SJSA1 (cell line): Measurements from ENCODE around the gene KCNJ14. TPM values are rescaled to one million over a fixed set of nuclear protein-coding genes. Genes with fewer than 3 reads are reported as not detected.
A peak's percentile ranks its signal among the peaks of the same experiment; 100 is the strongest.
"Not testable (repeated sequence)": the region's sequence is repeated elsewhere in the genome, so short reads cannot be mapped to it uniquely, and the experiment has no call there.

Source experiments
- DNase-seq, 2 experiments: peaks; one replicate each; pipeline ENCODE4 v3.0.0-alpha.2; 2015 to 2020; ENCODE audit warnings: low spot score in 2 of 2, low read depth in 1 of 2
- H3K27ac ChIP-seq: fragments of 250-450 bp; sonication (Bioruptor Pico); 2 replicates; pipeline ENCODE4 v1.5.1; 2020; ENCODE audit warnings: mild to moderate bottlenecking, moderate library complexity
- H3K27me3 ChIP-seq: fragments of 250-450 bp; sonication (Bioruptor Pico); replicated peaks from 2 replicates; pipeline ENCODE4 v1.5.1; 2020; ENCODE audit warnings: mild to moderate bottlenecking, moderate library complexity
- H3K36me3 ChIP-seq: fragments of 250-450 bp; sonication (Bioruptor Pico); 2 replicates; pipeline ENCODE4 v1.5.1; 2020; ENCODE audit warnings: mild to moderate bottlenecking
- H3K4me1 ChIP-seq: fragments of 250-450 bp; sonication (Bioruptor Pico); replicated peaks from 2 replicates; pipeline ENCODE4 v1.6.1; 2021; ENCODE audit warnings: mild to moderate bottlenecking
- H3K4me3 ChIP-seq: fragments of 250-450 bp; sonication (Bioruptor Pico); 2 replicates; pipeline ENCODE4 v1.5.1; 2020; ENCODE audit warnings: mild to moderate bottlenecking
- H3K9me3 ChIP-seq: fragments of 250-450 bp; sonication (Bioruptor Pico); replicated peaks from 2 replicates; pipeline ENCODE4 v1.5.1; 2020; ENCODE audit warnings: mild to moderate bottlenecking
- total RNA-seq: library from RNA; depleted of rRNA; stranded (reverse); fragments of >200 nt; shearing (Covaris generic); gene quantifications from 2 replicates; pipeline ENCODE4 v1.2.3, GENCODE V29; 2014

Gene KCNJ14
- total RNA-seq, 1 experiment from 2014 or later: 0.55 TPM

GRCh38 chr19:48481846-48482639 lies 26.7 kb downstream of the KCNJ14 start:
- H3K9me3 ChIP-seq: no peaks in the 10 kb centered on the region
- H3K27me3 ChIP-seq: no peaks in the 10 kb centered on the region
- H3K4me1 ChIP-seq: peaks cover 4% of the 10 kb centered on the region; the same call in 1 of the 2 replicates
- DNase-seq: no peak
- peaks cover 41% of the 10 kb centered on the region for H3K36me3 ChIP-seq
- H3K4me3 ChIP-seq: no peak overlapping the region
- H3K27ac ChIP-seq: no peak overlapping the region

- DNase-seq: no peak
- H3K4me3 ChIP-seq: no peak overlapping the region
- H3K27ac ChIP-seq: no peak overlapping the region
- H3K4me1 ChIP-seq: peaks cover 13% of the 10 kb centered on the region
- no peaks in the 10 kb centered on the region for H3K9me3 ChIP-seq
- peaks cover 28% of the 10 kb centered on the region for H3K36me3 ChIP-seq
- H3K27me3 ChIP-seq: no peaks in the 10 kb centered on the region
Measured at GRCh38 chr19:48483301-48483700, 27.9 kb downstream of the KCNJ14 start.

- H3K36me3 ChIP-seq: peaks cover 23% of the 10 kb centered on the region
- DNase-seq: no peak
- H3K27me3 ChIP-seq: no peaks in the 10 kb centered on the region
- no peaks in the 10 kb centered on the region for H3K9me3 ChIP-seq
- H3K4me3 ChIP-seq: no peak overlapping the region
- peaks cover 20% of the 10 kb centered on the region for H3K4me1 ChIP-seq
- H3K27ac ChIP-seq: no peak overlapping the region
Measured at GRCh38 chr19:48484247-48484893, 29.0 kb downstream of the KCNJ14 start.

GRCh38 chr19:48484931-48485612 lies 29.7 kb downstream of the KCNJ14 start:
- Histone ChIP-seq H3K4me1 (peaks cover 20% of the 10 kb centered on the region), H3K9me3 (no peaks in the 10 kb centered on the region), H3K36me3 (peaks cover 16% of the 10 kb centered on the region), H3K4me3 (no peak overlapping the region), H3K27me3 (0 out of 2 replicates have a peak, but pooled peaks cover 3% of the 10 kb centered on the region), H3K27ac (no peak overlapping the region)
- DNase-seq: no peak

GRCh38 chr19:48486706-48487105 lies 31.3 kb downstream of the KCNJ14 start:
- H3K36me3 ChIP-seq, DNase-seq, H3K9me3 ChIP-seq, H3K27ac ChIP-seq, H3K4me3 ChIP-seq: not testable (repeated sequence)
- Histone ChIP-seq H3K4me1 (peaks cover 20% of the 10 kb centered on the region), H3K27me3 (peaks cover 13% of the 10 kb centered on the region)

GRCh38 chr19:48487544-48487943 lies 32.2 kb downstream of the KCNJ14 start:
- Histone ChIP-seq H3K4me1 (peaks cover 21% of the 10 kb centered on the region), H3K27me3 (peaks cover 17% of the 10 kb centered on the region), H3K27ac (no peak overlapping the region), H3K4me3 (no peak overlapping the region), H3K36me3 (no peaks in the 10 kb centered on the region), H3K9me3 (no peaks in the 10 kb centered on the region)
- DNase-seq: no peak

GRCh38 chr19:48487948-48488347 lies 32.6 kb downstream of the KCNJ14 start:
- Histone ChIP-seq H3K4me3 (no peak overlapping the region), H3K27ac (no peak overlapping the region), H3K36me3 (no peaks in the 10 kb centered on the region), H3K4me1 (peaks cover 25% of the 10 kb centered on the region), H3K9me3 (no peaks in the 10 kb centered on the region), H3K27me3 (peaks cover 21% of the 10 kb centered on the region)
- DNase-seq: peak; percentile 76 to 87

- not testable (repeated sequence) for DNase-seq, H3K27ac ChIP-seq, H3K36me3 ChIP-seq, H3K4me3 ChIP-seq, H3K9me3 ChIP-seq
- Histone ChIP-seq H3K4me1 (peaks cover 27% of the 10 kb centered on the region), H3K27me3 (peaks cover 23% of the 10 kb centered on the region)
Measured at GRCh38 chr19:48488478-48488877, 33.1 kb downstream of the KCNJ14 start.

GRCh38 chr19:48489608-48490216 lies 34.3 kb downstream of the KCNJ14 start:
- Histone ChIP-seq H3K27ac (no peak overlapping the region), H3K4me1 (peaks cover 29% of the 10 kb centered on the region), H3K36me3 (no peaks in the 10 kb centered on the region), H3K9me3 (no peaks in the 10 kb centered on the region), H3K4me3 (no peak overlapping the region), H3K27me3 (peaks cover 31% of the 10 kb centered on the region)
- DNase-seq: peak; percentile 60 to 71

- Histone ChIP-seq H3K9me3 (no peaks in the 10 kb centered on the region), H3K4me3 (no peak overlapping the region), H3K27ac (no peak overlapping the region), H3K4me1 (peaks cover 28% of the 10 kb centered on the region), H3K36me3 (no peaks in the 10 kb centered on the region), H3K27me3 (peaks cover 34% of the 10 kb centered on the region)
- DNase-seq: no peak
Measured at GRCh38 chr19:48490981-48491792, 35.8 kb downstream of the KCNJ14 start.

- Histone ChIP-seq H3K36me3 (no peaks in the 10 kb centered on the region), H3K27me3 (peaks cover 37% of the 10 kb centered on the region), H3K4me3 (no peak overlapping the region), H3K4me1 (peaks cover 25% of the 10 kb centered on the region), H3K27ac (no peak overlapping the region), H3K9me3 (no peaks in the 10 kb centered on the region)
- DNase-seq: no peak
Measured at GRCh38 chr19:48491793-48492123, 36.4 kb downstream of the KCNJ14 start.

- Histone ChIP-seq H3K27ac (no peak overlapping the region), H3K27me3 (peaks cover 49% of the 10 kb centered on the region)
Measured at GRCh38 chr19:48492925-48493717, 37.7 kb downstream of the KCNJ14 start.

More at GRCh38 chr19:48492925-48493717, 37.7 kb downstream of the KCNJ14 start:
- Histone ChIP-seq H3K4me3 (peak overlapping the region; percentile 42), H3K9me3 (no peaks in the 10 kb centered on the region), H3K36me3 (no peaks in the 10 kb centered on the region), H3K4me1 (peaks cover 17% of the 10 kb centered on the region)
- peak; percentile 85 to 96 for DNase-seq
